GM19035 (cell line): ENCODE results near the gene SSBP4.
A peak's percentile ranks its signal among the peaks of the same experiment; 100 is the strongest.
"Not testable (repeated sequence)": the region's sequence is repeated elsewhere in the genome, so short reads cannot be mapped to it uniquely, and the experiment has no call there.

Experiments
- ATAC-seq: cut with Tn5 transposase; IDR thresholded peaks from one replicate; pipeline ENCODE4 v1.9.1; 2021; ENCODE audit not compliant: unreplicated experiment

The SSBP4 gene

DNA sequence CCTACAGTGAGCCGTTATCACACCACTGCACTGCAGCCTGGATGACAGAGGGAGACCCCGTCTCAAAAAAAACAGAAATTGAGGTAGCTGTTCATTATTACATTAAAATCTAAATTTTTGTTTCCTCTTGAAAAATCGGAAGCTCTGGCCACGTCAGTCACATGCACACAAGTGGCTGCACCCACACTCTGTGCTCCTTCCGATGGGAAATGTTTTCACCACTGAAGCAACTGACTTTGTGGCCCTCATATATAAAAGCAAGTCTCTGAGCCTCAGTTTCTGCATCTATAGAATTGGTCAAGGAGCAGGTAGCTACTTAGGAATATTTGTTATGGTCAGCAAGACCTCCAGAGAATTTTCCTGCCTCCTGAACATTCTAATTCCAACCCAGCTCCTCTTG, 26.3 kb upstream of the SSBP4 start:
- no peak for ATAC-seq

DNA sequence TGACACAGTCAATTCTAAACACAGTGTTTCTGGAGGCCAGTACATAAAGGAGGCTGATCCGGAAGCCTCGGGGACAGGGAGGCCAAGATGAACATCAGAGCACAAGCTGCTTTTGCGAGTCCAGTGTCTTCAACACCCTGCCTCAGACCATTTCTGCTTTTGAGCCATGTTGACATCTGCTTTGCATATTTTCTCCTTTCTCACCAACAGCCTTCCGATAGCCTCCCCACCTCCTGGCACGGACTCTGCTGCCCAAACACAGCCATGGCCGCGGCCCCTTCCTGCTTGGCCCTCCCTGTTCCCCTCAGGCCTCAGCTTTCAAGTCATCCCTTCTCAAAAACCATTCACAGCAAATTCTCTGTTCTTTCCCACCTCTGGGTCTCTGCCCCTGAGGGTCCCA, 25.4 kb upstream of the SSBP4 start:
- no peak for ATAC-seq

DNA sequence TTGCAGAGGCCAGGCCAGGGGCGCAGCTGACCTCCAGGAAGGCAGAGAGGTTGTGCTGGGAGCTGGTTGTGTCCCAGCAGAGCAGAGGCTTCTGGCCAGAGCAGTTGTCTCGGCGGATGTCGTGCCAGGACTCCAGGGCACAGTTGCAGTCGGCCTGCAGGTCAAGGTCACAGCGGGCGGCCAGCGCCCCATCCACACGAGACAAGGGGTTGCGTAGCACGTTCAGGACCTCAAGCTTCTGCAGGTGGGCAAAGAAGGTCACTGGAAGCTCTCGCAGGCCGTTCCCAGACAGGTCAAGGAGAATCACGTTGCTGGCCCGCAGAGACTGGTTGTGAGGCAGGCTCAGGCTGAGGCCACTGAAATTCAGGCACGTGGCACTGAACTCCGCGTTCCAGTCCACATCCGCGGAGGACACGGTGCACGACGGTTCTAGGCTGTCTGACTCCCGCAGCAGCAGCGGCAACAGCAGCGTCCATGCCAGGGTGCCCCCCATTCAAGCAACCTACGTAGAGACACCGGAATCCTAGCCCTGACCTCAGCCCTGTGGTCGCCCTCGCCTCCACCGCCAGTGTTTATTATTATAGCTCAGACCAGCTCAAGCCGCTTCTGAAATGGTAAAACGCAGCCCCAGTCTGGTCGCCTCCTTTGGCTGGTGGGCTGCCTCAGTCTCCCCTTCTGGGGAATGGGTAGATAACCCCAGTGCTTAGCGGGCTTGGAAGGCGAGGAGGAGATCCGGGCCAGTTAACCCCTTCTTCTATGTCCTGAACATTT, 22.5 kb upstream of the SSBP4 start:
- no peak for ATAC-seq

DNA sequence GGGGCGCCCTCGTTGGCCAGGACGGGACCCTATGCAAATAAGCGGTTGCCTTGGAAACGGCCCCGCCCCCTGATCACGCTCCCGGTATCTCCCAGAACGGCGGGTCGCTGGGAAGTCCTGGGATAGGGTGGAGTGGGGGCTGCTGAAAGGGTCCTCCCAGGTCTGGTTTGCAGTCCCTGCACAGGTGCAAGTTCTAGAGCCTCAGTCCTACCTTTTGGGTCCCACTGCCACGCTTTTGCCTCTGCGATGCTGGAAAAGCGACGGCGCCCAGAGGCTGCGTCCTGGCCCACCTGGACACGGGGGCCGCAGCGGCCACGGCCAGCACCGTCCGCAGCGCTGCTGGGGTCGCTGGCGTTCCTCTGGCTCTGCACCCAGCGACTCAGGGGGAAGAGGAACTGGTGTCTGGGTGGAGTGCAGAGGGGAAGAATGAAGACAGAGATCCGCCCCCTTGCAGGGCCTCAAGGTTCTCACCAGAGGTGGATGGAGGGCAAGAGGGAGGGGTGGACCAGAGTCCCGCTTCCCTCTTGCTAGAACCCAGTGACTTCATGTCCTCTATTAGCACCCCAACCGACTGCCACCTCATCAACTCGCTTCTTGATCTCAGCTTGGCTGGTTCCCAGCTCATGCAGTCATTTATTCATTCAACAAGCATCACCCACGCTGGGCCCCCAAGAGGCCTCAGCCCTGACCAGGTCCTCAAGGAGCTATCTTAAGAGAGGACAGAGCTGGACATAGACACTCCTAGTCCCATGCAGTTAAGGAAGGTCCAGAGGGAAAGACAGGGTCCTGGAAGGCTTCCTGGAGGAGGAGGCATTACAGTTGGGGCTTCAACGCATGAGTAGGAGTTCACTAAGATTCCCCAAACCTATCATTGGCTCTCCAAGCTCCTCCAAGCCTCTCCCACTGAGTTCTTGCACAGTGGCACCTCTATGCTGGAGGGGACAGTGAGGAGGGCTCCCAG, 21.7 kb upstream of the SSBP4 start, which contains the start of gene LRRC25:
Gene LRRC25 (minus strand): TSS at position 381 of the 961 bp plus-strand sequence. CDS start 659 bp downstream, outside the sequence.
- ATAC-seq = peak; percentile 47

DNA sequence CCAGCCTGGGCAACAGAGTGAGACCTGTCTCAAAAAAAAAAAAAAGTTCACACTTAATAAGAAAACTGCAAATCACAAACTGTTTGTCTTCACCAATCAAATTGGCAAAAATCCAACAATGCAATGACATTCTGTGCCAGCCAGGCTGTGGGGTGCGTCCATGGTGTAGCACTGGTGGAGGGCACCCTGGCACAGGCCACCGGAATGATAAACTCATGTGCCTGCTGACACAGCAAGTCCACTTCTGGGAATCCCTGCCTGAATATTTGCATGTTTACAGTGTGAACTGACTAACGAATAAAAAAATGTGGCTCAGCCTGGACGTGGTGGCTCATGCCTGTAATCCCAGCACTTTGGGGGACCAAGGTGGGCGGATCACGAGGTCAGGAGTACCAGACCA, 20.2 kb upstream of the SSBP4 start:
- ATAC-seq = no peak

DNA sequence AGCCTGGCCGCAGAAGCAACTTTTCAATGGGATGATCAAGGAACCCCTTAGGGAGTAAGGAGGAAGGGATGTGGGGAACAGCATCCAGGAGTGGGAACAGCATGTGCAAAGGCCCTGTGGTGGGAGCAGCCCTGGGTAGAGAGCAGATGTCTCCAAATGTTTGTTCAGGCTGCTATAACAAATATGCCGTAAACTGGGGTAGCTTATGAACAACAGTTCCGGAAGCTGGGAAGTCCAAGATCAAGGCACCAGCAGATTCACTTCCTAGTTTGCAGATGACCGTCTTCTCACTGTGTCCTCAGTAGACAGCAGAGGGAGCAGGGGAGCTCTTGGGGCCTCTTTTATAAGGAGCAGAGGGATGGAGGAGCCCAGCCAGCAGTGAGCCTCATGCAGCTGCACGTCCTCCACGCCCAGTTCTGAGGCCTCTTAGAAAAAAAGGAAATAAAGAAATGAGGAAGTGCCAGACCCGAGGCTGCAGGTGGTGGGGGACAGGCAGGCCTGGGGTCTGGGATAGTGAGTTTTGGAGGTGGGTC, 17.6 kb upstream of the SSBP4 start:
- ATAC-seq = no peak

DNA sequence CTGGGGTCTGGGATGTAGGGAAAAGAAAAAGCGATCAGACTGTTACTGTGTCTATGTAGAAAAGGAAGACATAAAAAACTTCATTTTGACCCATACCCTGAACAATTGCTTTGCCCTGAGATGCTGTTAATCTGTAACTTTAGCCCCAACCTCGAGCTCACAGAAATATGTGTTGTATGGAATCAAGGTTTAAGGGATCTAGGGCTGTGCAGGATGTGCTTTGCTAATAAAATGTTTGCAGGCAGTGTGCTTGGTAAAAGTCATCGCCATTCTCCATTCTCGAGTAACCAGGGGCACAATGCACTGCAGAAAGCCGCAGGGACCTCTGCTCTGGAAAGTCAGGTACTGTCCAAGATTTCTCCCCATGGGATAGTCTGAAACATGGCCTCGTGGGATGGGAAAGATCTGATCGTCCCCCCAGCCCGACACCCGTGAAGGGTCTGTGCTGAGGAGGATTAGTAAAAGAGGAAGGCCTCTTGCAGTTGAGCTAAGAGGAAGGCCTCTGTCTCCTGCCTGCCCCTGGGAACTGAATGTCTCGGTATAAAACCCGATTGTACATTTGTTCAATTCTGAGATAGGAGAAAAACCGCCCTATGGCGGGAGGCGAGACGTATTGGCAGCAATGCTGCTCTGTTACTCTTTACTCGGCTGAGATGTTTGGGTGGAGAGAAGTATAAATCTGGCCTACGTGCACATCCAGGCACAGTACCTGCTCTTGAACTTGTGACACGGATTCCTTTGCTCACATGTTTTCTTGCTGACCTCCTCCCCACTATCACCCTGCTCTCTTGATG, 16.5 kb upstream of the SSBP4 start:
- not testable (repeated sequence) for ATAC-seq

DNA sequence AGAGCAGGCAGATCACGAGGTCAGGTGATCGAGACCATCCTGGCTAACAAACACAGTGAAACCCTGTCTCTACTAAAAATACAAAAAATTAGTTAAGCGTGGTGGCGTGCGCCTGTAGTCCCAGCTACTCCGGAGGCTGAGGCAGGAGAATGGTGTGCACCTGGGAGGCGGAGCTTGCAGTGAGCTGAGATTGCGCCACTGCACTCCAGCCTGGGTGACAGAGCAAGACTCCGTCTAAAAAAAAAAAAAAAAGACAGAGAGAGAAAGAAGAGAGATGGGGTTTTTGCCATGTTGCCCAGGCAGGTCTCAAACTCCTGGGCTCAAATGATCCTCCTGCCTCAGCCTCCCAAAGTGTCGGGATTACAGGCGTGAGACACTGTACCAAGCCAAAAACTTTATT, 13.4 kb upstream of the SSBP4 start:
- ATAC-seq = not testable (repeated sequence)

DNA sequence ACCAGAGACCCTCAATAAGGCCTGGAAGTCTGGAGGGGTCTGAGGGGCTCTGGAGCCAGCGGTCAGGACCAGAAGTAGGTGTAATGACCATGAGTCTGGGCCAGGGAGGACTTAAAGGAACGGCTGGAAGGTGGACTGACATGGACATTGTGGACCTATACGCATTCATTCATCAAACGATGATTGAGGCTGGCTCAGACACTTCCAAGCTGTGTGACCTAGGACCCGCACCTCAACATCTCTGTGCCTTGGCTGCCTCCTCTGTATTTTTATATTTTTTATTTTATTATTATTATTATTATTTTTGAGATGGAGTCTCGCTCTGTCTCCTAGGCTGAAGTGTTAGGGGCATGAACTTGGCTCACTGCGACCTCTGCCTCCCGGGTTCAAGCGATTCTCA, 12.4 kb upstream of the SSBP4 start:
- ATAC-seq = no peak

DNA sequence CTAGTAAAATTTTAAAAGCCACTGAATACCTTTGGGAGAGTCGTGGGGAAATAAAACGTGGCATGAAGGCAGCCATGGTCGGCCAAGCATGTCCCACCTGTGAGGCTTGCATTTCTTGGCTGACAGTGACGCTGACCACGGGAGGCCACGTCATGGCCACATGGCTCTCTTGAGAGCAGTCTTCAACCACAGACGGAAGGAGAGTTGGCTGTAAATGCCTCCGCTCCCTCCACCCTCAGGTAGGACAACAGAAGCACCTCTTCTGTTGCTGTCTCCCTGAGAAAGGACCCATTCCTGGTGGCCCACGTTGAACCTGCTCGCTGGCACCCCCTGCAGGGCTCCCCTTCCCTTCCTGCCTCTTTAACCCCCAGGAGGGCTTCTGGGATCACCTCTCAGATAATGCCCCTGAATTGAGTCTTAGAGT, 11.1 kb upstream of the SSBP4 start:
- ATAC-seq = peak; percentile 73

DNA sequence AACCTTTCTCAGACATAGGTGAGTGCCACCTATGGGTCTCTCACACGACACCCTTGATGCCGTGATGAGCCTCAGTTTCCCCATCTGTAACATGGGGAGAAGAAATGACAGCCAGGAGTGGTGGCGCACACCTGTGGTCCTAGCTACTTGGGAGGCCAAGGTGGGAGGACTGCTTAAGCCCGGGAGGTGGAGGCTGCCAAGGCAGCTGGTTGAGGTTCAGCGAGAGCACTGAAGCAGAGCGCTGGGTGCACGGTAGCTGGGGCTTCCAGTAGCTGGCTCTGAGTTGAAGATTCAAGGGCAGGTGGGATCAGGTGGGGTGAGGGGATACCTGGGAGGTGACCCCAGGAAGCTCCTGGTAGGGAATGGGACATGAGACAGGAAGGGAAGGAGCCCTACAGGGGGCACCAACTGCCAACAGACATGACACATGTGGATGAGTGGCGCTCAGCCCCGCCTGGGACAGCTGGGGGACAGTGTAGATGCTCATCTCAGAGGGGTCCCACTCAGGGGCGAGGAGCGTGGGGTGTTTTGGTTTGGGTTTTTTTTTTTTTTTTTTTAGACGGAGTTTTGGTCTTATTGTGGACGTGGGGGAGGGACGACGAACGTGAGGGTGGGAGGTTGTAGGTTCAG, 6.5 kb upstream of the SSBP4 start:
- ATAC-seq = no peak

DNA sequence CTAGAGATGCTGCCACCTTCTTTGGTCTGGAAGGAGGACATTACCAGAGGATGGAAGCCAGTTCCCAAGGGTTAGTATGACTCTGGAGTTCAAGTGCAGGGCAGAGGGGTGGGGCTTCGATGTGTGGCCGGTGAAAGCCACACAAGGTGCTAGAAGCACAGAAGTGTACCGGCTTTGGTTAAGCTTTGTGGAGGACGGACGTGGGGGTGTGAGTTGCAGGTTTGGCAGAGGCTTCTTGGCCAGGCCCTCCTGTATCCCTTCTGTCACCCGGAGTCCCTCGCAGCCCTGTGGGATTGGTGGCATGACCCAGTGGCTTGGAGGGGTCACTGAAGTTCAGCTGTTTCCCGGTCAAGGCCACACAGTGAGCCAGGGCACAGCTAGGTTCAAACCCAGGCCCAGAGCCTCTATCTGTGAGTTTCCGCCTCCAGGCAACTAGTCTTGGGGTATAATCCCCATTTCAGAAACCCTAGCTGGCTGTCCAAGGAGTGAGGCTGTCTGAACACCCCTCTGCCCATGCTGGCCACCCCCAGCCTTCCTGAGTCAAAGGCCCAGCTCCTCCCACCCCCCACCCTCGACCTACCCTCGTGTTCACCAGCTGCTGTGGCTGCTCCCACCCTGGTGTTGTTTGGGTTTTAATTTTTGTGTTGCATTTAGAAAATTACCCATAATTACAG, 4.6 kb upstream of the SSBP4 start:
- ATAC-seq = no peak

DNA sequence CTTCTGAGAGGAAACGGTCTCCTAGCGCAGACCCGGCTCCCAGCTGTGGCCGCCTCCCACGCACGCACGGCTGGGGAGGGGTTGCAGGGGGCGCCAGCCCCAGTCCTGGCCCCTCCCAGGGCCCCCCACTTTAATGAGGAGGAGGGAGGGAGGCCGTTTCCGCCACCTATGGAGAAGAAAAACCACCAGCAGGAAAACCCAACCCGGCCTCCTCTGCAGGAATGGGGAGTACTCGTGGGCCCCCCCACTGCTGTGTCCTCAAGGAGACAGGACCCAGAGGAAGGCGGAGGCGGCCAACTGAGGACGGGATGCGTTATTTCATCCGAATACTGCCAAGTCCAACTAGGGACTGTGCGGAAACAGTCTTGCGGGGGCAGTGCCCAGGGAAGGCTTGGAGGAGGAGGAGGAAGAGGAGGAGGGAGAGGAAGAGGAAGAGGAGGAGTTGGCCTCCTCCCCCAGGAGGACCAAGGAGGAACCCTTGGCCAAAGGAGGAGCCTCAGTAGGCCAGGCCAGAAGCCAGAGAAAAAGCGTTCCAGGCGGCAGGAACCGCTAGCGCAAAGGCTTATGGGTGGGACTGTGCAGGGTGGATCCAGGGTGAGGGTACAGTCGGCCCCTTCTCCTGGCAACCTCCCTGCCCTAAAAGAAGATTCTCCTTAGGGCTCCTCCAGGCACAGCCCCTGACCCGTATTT, 3.9 kb upstream of the SSBP4 start:
- no peak for ATAC-seq

DNA sequence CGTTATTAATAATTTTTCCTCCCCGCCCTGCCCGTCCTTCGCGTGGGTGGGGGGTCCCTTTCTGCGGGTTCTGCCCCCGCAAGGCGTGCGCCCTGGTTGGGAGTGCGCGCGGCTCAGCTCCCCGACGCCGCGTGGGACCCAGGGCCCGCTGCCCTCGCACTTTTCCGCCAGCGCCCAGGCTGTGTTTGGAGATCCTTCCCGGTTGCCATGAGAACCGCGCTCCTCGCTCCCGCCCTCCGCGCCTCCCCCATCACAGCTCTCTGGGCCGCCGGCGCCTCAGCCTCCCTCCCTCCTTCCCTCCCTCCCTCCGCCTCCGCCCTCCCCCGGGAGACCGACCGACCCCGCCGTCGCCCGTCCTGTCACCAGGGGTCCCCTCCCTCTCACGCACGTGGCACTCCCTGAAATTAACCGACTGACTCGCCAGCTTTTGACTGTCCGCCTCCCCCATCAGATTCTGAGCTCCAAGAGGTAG, 2.4 kb upstream of the SSBP4 start:
- ATAC-seq = no peak

DNA sequence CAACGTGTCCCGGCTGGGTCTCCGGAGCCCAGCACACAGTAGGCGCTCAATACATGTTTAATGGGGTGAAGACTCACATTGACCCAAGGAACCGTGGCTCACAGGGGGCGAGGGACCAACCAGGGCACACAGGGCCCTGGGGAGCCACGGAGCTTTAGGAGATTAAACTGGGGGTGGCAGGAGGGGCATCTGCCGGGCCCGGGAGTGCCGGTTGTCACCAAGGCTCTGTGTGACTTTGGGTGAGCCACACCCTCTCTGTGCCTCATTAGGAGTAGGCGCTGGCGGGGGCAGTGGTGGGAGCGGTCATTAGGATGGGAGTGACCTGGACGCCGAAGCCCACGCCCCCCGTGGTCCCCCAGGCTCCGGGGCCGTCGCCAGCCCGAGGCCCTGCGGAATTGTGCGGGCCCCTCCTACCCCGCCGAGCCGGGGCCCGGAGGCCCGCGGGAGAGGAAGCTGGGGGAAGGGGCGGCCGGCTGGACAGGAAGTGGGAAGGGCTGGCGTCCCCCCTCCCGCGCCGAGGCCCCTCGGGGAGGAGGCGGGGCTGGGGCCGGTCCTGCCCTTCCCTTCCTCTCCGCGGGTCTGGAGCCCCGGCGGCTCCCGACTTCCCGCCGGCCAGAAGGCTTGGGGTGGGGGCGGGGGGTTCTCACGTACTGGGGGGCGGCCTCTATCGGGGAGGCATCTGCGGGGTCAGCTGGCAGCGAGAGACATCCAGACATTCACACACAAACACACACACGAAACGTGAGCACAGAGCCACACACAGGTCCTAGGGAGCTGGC, 1.8 kb upstream of the SSBP4 start:
- no peak for ATAC-seq

DNA sequence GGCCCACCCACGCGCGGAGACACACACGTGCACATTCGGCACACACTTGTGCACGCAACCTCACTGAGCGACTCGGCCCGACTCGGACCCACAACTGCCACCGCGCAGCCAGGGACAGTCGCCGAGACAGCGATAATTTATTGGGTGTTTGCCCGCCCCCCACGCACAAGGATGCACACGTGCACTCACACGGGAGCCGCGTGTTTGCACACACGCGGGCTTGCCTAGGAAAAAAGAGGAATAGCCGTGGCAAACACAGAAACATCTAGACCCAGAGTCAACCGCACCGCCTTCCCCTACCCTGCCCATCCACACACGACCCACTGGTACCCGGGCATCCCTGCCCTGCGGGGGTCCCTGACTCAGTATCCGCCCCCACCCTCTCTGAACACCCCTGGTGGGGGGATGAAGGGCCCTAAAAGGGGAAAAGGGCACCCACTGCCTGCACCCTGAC, 1.1 kb upstream of the SSBP4 start:
- no peak for ATAC-seq

DNA sequence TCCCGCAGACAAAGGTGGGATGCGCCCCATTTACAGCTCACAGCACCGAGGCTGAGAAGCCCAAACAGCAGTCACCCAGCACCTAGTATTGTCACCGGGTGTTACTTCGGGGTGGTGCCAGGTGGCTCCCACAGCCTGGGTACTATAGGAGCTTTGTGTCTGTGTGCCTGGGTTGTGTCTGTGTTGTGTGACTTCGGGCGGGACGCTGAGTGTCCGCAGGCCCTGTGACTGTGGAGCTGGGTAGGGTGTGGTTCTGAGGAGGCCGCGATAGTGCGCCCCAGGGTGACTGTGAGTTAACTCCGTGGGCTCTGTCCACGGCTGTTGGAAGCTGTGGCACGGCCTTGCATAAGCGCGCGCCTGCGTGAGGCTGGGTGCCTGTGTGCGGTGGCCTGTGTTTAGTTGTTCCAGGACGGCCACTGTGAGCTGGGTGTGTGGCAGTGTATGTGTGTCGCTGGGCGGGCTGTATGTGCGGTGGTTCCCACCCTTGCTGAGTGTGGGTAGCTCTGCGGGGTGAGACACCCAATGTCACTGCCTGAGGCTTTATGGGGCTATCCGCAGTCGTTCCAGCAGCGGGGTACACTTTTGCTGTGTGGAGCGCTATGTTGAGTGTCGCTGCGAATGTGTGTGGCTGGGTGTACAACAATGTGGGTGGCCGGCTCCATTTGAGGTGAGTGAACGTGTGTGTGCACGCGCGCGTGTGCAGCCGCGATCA, 559 bp upstream of the SSBP4 start:
- ATAC-seq = peak; percentile 13
